SK-N-SH (cell line): Measurements from ENCODE around the gene WSCD1. TPM values are rescaled to one million over a fixed set of nuclear protein-coding genes. Genes with fewer than 3 reads are reported as not detected.

Source experiments
- CTCF ChIA-PET: fragments of 300-600, 350-600 bp; formaldehyde crosslinking; extraction: SDS; loops from one replicate; lab custom pipeline; 2021; lab: Yijun Ruan, JAX
- POLR2A ChIA-PET: fragments of 350-600 bp; sonication (Branson Sonifier 250); formaldehyde crosslinking; extraction: SDS; loops from one replicate; lab custom pipeline; 2020; ENCODE audit warnings: antibody characterized with exemption, inconsistent platforms; lab: Yijun Ruan, JAX
- DNase-seq: peaks from one replicate; pipeline ENCODE4 v3.0.0; 2012
- H2AFZ ChIP-seq: fragments of 200-600 bp; sonication (generic); 2 replicates; pipeline ENCODE4 v1.8.1; 2016; ENCODE audit warnings: antibody characterized with exemption, mild to moderate bottlenecking, low read depth
- H3F3A ChIP-seq: fragments of 200-600 bp; sonication (generic); replicated peaks from 2 replicates; pipeline ENCODE3; 2016; ENCODE audit warnings: antibody characterized with exemption, mild to moderate bottlenecking; ENCODE audit not compliant: insufficient read depth
- H3K27ac ChIP-seq, 2 experiments: fragments of 200-500 bp in 1 of 2; fragments of 200-600 bp in 1 of 2; sonication (Bioruptor generic) in 1 of 2; sonication (generic), shearing (Covaris generic) in 1 of 2; 2 replicates each; pipeline versions ENCODE4 v1.5.1 to v1.6.1; 2014 to 2016; ENCODE audit warnings: low read depth in 2 of 2, inconsistent platforms in 1 of 2, low read length in 1 of 2, mild to moderate bottlenecking in 1 of 2, mixed read lengths in 1 of 2
- H3K27me3 ChIP-seq: fragments of 200-600 bp; sonication (generic), shearing (Covaris generic); 2 replicates; pipeline ENCODE4 v1.6.1; 2016; ENCODE audit warnings: mixed run types; ENCODE audit not compliant: insufficient read depth
- H3K36me3 ChIP-seq, 2 experiments: fragments of 200-500 bp in 1 of 2; fragments of 200-600 bp in 1 of 2; sonication (Bioruptor generic) in 1 of 2; sonication (generic) in 1 of 2; replicated peaks in 1 of 2; 2 replicates each; pipeline versions ENCODE3 to v1.5.1; 2014 to 2016; ENCODE audit warnings: low read length in 1 of 2, mild to moderate bottlenecking in 1 of 2; ENCODE audit not compliant: insufficient read depth in 2 of 2, control insufficient read depth in 1 of 2
- H3K4me1 ChIP-seq, 2 experiments: fragments of 200-500 bp in 1 of 2; fragments of 200-600 bp in 1 of 2; sonication (Bioruptor generic) in 1 of 2; sonication (generic), shearing (Covaris generic) in 1 of 2; 2 replicates each; pipeline versions ENCODE4 v1.5.1 to v1.6.1; 2014 to 2016; ENCODE audit warnings: low read depth in 1 of 2, low read length in 1 of 2, mixed run types in 1 of 2; ENCODE audit not compliant: insufficient read depth in 2 of 2, control insufficient read depth in 1 of 2
- H3K4me2 ChIP-seq: fragments of 200-600 bp; sonication (generic), shearing (Covaris generic); 2 replicates; pipeline ENCODE4 v1.6.1; 2017; ENCODE audit warnings: mixed run types
- H3K4me3 ChIP-seq, 2 experiments: fragments of 200-500 bp in 1 of 2; fragments of 200-600 bp in 1 of 2; sonication (Bioruptor generic) in 1 of 2; sonication (generic), shearing (Covaris generic) in 1 of 2; 2 replicates each; pipeline versions ENCODE4 v1.5.1 to v1.8.1; 2014 to 2016; ENCODE audit warnings: low read depth in 2 of 2, inconsistent platforms in 1 of 2, low read length in 1 of 2, mild to moderate bottlenecking in 1 of 2, mixed read lengths in 1 of 2, moderate library complexity in 1 of 2
- H3K79me2 ChIP-seq: fragments of 200-600 bp; sonication (generic); 2 replicates; pipeline ENCODE4 v1.8.1; 2017; ENCODE audit warnings: mild to moderate bottlenecking; ENCODE audit not compliant: insufficient read depth
- H3K9ac ChIP-seq: fragments of 200-600 bp; sonication (generic); 2 replicates; pipeline ENCODE4 v1.6.1; 2017; ENCODE audit warnings: mixed run types
- H3K9me2 ChIP-seq: fragments of 200-600 bp; sonication (generic); 2 replicates; pipeline ENCODE4 v1.6.1; 2017; ENCODE audit warnings: mixed run types
- H3K9me3 ChIP-seq: fragments of 200-600 bp; sonication (generic); 2 replicates; pipeline ENCODE4 v1.6.1; 2017; ENCODE audit warnings: mixed run types, mild to moderate bottlenecking, moderate library complexity
- H4K20me1 ChIP-seq: fragments of 200-600 bp; sonication (generic); 2 replicates; pipeline ENCODE4 v1.6.1; 2017; ENCODE audit warnings: mild to moderate bottlenecking, mixed run types; ENCODE audit not compliant: insufficient read depth
- CHD2 ChIP-seq: fragments of 150-350 bp; IDR thresholded peaks from 2 replicates; pipeline ENCODE4 v1.6.1; 2018; ENCODE audit warnings: low read length; ENCODE audit not compliant: partially characterized antibody
- EP300 ChIP-seq, 2 experiments: IDR thresholded peaks; 2 replicates each; pipeline versions ENCODE4 v1.4.0 to v1.6.1; 2012; ENCODE audit warnings: borderline replicate concordance in 1 of 2, low read depth in 1 of 2, low read length in 1 of 2
- EZH2phosphoT487 ChIP-seq: fragments of 200-600 bp; sonication (generic); IDR thresholded peaks from 2 replicates; pipeline ENCODE4 v1.6.1; 2017; ENCODE audit warnings: low read depth, mixed run types, mild to moderate bottlenecking, antibody characterized with exemption, moderate library complexity, borderline replicate concordance
- FOXJ3 ChIP-seq: sonication (generic); formaldehyde crosslinking; IDR thresholded peaks from 2 replicates; pipeline ENCODE4 v1.5.1; 2020; ENCODE audit warnings: mild to moderate bottlenecking, missing genetic modification reagents
- GATA2 ChIP-seq: sonication (generic); formaldehyde crosslinking; IDR thresholded peaks from 2 replicates; pipeline ENCODE4 v1.5.0; 2020; ENCODE audit warnings: mild to moderate bottlenecking, missing genetic modification reagents
- JUND ChIP-seq: IDR thresholded peaks from 2 replicates; pipeline ENCODE4 v1.4.0; 2012
- NFIC ChIP-seq: IDR thresholded peaks from 2 replicates; pipeline ENCODE4 v1.4.0; 2012; ENCODE audit warnings: borderline replicate concordance
- NRF1 ChIP-seq: IDR thresholded peaks from 2 replicates; pipeline ENCODE4 v1.6.1; 2012; ENCODE audit warnings: low read depth, mild to moderate bottlenecking, low read length
- RAD21 ChIP-seq: IDR thresholded peaks from 2 replicates; pipeline ENCODE4 v1.6.1; 2012; ENCODE audit warnings: mild to moderate bottlenecking, low read length
- RCOR1 ChIP-seq: fragments of 150-350 bp; IDR thresholded peaks from 2 replicates; pipeline ENCODE4 v1.6.1; 2017; ENCODE audit warnings: antibody characterized with exemption, low read length
- RXRA ChIP-seq: IDR thresholded peaks from 2 replicates; pipeline ENCODE4 v1.4.0; 2012; ENCODE audit warnings: low read depth, mild to moderate bottlenecking, borderline replicate concordance
- SIN3A ChIP-seq: IDR thresholded peaks from 2 replicates; pipeline ENCODE4 v1.6.1; 2012; ENCODE audit warnings: low read depth, mild to moderate bottlenecking, low read length, moderate library complexity, borderline replicate concordance
- TAF1 ChIP-seq: IDR thresholded peaks from 2 replicates; pipeline ENCODE4 v1.6.1; 2012; ENCODE audit warnings: low read depth, mild to moderate bottlenecking, low read length, moderate library complexity, borderline replicate concordance
- TEAD4 ChIP-seq: IDR thresholded peaks from 2 replicates; pipeline ENCODE4 v1.4.0; 2012; ENCODE audit warnings: mild to moderate bottlenecking, borderline replicate concordance; ENCODE audit not compliant: insufficient read depth
- ZBTB33 ChIP-seq: IDR thresholded peaks from 2 replicates; pipeline ENCODE4 v1.4.0; 2012; ENCODE audit warnings: low read depth, borderline replicate concordance
- WGBS: methylation state at CpG from one replicate; pipeline ENCODE4 v1.1.6; 2017; ENCODE audit warnings: low lambda C conversion rate; 5-methylcytosine and 5-hydroxymethylcytosine counted together
- polyA plus RNA-seq, 3 experiments: library from polyadenylated mRNA; depleted of rRNA; stranded (reverse); fragments of >200 nt; gene quantifications; 2 replicates each; pipeline ENCODE4 v1.2.3, GENCODE V29; 2012
- TF ChIP-seq, protein P1 (sequence below): fragments of 200-600 bp; sonication (generic); IDR thresholded peaks from 2 replicates; pipeline ENCODE4 v1.6.1; 2017; ENCODE audit warnings: antibody characterized with exemption, mild to moderate bottlenecking, moderate library complexity
- TF ChIP-seq, protein P2 (sequence below): IDR thresholded peaks from 2 replicates; pipeline ENCODE4 v1.4.0; 2012; ENCODE audit warnings: low read depth, borderline replicate concordance

WSCD1 gene
- polyA plus RNA-seq, 1 of the 3 experiments (the other 2 are of a cell fraction): 0.03 TPM

DNA sequence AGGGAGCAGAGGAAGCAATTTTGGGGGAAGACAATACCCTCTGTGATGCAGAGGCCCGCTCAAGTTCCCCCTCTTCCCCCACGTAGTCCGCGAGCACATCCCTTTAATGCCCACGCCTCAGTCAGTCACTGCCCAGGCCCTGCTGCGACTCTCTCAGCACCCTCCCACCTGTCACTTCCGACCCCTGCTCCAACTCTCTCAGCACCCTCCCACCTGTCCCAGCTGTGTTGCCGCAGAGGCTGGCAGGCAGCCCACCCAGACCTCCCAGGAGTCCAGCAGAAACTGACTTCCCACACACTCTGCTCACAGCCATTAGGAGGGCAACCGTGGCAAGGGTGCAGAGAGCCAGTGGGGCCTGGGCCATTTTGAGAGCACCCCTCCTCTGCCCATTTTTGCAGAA is 92.7 kb downstream of the WSCD1 start:
- no peak for DNase-seq
- no peaks in the 10 kb centered on the region for H3K9me3 ChIP-seq
- H4K20me1 ChIP-seq: no peaks in the 10 kb centered on the region
- 61% methylated on average over 8 of the region's 9 CpGs for WGBS
- no peak overlapping the region for H3K4me2 ChIP-seq
- H3K4me1 ChIP-seq: no peaks in the 10 kb centered on the region; a peak in 1 of 4 replicates
- peaks cover 10% of the 10 kb centered on the region; the same call in 1 of the 2 replicates for H3K27me3 ChIP-seq
- H3K36me3 ChIP-seq: no peaks in the 10 kb centered on the region
- no peak overlapping the region for H2AFZ ChIP-seq
- no peaks in the 10 kb centered on the region for H3K79me2 ChIP-seq
- TF ChIP-seq CHD2: no peak
- TF ChIP-seq NFIC: no peak
- TF ChIP-seq EP300 (IDR thresholded peaks at IDR 0.05; ENCODE audit: borderline replicate concordance in 1 of 2, low read depth in 1 of 2, low read length in 1 of 2): no peak
- no peak for TF ChIP-seq JUND
- TF ChIP-seq RXRA: no peak
- TF ChIP-seq RAD21: no peak
- no peak for TF ChIP-seq RCOR1
- TF ChIP-seq TAF1: no peak
- no peak for TF ChIP-seq ZBTB33
- TF ChIP-seq, protein P1, sequence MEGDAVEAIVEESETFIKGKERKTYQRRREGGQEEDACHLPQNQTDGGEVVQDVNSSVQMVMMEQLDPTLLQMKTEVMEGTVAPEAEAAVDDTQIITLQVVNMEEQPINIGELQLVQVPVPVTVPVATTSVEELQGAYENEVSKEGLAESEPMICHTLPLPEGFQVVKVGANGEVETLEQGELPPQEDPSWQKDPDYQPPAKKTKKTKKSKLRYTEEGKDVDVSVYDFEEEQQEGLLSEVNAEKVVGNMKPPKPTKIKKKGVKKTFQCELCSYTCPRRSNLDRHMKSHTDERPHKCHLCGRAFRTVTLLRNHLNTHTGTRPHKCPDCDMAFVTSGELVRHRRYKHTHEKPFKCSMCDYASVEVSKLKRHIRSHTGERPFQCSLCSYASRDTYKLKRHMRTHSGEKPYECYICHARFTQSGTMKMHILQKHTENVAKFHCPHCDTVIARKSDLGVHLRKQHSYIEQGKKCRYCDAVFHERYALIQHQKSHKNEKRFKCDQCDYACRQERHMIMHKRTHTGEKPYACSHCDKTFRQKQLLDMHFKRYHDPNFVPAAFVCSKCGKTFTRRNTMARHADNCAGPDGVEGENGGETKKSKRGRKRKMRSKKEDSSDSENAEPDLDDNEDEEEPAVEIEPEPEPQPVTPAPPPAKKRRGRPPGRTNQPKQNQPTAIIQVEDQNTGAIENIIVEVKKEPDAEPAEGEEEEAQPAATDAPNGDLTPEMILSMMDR: no peak
- TF ChIP-seq NRF1: no peak
- TF ChIP-seq SIN3A: no peak
- TF ChIP-seq, protein P2, sequence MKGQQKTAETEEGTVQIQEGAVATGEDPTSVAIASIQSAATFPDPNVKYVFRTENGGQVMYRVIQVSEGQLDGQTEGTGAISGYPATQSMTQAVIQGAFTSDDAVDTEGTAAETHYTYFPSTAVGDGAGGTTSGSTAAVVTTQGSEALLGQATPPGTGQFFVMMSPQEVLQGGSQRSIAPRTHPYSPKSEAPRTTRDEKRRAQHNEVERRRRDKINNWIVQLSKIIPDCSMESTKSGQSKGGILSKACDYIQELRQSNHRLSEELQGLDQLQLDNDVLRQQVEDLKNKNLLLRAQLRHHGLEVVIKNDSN: no peak
- TF ChIP-seq EZH2phosphoT487: no peak
- no peak for TF ChIP-seq GATA2 (CRISPR knock-in tag)
- TF ChIP-seq TEAD4: no peak
- TF ChIP-seq FOXJ3: no peak
- CTCF ChIA-PET: no interaction called here
- no peak overlapping the region for H3K27ac ChIP-seq
- POLR2A ChIA-PET: no interaction called here
- H3K9ac ChIP-seq: no peak overlapping the region
- H3F3A ChIP-seq: no peaks in the 10 kb centered on the region
- H3K4me3 ChIP-seq: no peak overlapping the region
- no peaks in the 10 kb centered on the region for H3K9me2 ChIP-seq
